Measurements from ENCODE around the gene NUP210L.

NUP210L gene

DNA sequence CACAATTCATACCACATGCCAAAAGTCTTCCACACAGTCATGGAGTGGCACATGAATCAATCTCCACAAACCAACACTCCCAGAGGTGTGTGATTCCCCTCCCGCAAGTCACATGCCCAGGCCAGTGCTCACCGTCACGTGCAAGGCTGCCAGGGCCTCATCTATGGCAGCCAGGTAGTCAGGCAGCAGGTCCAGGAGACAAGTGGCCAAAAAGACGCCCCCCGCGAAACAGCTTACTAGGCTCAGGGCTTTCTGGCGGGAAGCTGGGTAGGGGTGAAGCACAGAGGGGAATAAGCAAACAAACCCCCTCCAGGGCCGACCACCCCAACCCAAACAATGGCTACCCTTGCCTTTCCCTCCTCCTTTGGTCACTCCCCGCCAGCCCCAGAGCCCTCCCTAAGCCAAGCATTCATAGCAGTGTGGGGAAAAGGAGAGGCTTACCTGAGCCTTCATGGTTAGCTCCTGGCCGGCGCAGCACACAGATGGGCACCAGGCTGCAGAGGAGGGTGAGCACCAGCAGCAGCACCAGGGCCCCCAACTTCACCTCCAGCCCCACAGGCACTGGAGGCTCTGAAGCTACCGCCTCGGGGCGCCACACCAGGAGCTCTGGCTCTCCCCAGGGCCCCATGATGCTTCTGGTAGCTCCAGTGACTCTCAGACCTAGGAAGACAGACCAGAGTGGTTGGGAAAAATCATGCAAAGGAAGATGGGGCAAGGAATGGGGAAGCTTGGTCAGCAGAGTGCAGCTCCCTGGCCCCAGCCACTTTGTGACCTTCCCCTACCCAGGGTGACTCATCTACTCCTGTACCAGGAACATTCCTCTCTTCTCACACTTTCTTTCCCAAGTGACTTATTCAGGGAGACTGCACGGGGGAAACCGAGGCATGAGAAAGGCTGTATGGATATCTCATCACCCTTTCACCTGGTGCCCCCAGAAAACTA, 192.5 kb downstream of the NUP210L start:
- DNase-seq: no peak

- no peak for DNase-seq
Measured at GRCh38 chr1:153961421-153961820, 193.5 kb downstream of the NUP210L start.

DNA sequence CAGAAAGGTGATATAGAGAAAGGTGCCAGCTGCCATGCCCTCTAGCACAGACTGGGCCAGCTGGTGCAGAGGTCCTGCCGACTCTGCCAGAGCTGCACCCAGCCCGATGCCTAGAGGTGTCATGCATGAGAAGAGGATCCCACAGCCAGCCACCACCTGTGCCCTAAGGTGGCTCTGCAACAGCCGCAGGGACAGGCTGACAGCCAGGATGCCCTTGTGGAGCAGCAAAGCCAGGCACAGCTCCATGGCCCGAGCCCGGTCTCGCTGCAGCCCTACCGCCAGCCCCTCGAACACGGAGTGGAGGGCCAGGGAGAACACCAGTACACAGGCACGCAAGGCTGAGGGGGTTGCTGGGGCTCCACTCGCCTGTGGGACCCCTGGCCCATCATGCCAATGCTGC, 194.7 kb downstream of the NUP210L start:
- DNase-seq: no peak

GRCh38 chr1:153959454-153959853, 195.4 kb downstream of the NUP210L start:
- no peak for DNase-seq

- DNase-seq: no peak
Measured at GRCh38 chr1:153958961-153959260, 196.0 kb downstream of the NUP210L start.

- peak; percentile 74 for DNase-seq
Measured at GRCh38 chr1:153958111-153958960, 196.5 kb downstream of the NUP210L start, which contains the start of gene CRTC2. Gene CRTC2 (minus strand): TSS chr1:153958612. CDS start chr1:153958497, 115 bp downstream.

GRCh38 chr1:153957744-153958110, 197.1 kb downstream of the NUP210L start:
- DNase-seq: no peak

GRCh38 chr1:153956997-153957715, 197.7 kb downstream of the NUP210L start:
- no peak for DNase-seq

GRCh38 chr1:153954826-153955225, 200.0 kb downstream of the NUP210L start:
- no peak for DNase-seq

DNA sequence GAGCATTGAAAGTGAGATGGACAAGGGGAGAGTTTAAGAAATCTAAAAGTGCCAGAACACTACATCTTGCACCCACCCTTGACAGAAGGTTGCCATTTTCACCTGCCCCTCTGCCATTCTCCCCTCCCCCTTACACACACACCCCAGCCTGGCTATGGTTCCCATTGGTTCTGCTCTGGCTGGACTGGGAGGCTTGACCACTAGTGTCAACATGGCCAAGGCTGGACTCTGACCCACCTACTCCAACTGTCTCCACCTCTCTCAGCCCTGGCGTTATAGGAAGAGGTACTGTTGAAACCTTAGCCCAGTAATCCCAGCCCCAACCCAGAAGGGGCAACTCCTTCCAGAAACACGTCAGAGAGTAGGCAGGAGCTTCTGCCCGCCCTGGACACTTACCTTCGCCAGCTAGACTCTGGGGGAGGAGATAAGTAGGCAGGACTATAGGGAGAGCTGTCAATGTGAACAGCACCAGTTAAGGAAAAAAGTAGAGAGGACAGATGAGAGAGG, 201.0 kb downstream of the NUP210L start:
- no peak for DNase-seq

- DNase-seq: no peak
Measured at GRCh38 chr1:153951801-153952200, 203.1 kb downstream of the NUP210L start.

GRCh38 chr1:153951183-153951582, 203.7 kb downstream of the NUP210L start:
- DNase-seq: no peak

DNA sequence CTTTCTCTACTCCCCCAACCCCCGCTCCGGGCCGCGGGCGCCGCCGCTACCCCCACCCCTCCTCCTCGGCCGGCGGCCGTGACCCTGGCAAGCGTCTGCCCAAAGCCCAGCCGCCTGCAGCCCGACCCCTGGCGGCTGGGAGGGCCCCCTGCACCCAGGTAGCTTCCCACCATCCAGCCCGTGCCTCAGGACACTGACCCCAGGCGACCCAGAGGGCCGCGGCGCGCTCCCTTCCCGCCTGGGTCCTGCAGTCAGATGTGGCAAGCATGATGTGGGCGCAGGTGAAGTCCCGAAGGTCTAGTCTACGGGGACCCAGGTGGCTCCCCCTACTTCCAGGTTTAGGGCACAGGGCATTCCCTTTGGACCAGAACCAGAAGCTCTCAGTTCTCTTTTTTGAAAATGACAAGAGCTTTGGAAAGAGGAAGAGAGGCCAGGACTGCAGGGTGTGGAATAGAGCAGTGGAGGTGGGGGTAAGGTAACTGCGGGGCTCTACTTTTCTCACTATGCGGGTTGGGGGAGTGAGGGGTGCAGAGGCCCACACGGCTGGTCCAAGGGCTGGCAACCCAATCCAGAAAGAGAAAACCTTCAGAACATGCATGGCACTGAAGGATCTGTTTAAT, 208.1 kb downstream of the NUP210L start, which contains the start of gene DENND4B:
DENND4B (minus strand) TSS at position 97 of the 620 bp plus-strand sequence. CDS start 2,344 bp downstream, outside the sequence.
- DNase-seq: peak; percentile 65

- DNase-seq: peak; percentile 83
Measured at GRCh38 chr1:153945795-153946621, 208.9 kb downstream of the NUP210L start.

GRCh38 chr1:153945131-153945794, 209.6 kb downstream of the NUP210L start:
- DNase-seq: peak; percentile 71

DNA sequence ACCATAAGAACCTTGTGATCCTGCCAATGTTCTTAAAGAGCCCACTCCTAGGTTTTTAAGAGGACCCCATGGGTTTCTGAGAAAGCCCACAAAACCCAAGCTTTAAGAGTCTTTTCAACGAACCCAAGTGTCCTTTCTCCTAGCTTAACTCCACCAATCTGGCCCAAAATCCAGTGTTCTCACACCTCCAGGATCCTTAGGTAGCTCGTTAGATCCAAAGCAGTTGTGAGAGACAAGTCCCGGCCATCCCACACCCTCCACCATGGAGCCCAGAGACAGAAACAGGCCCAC, 210.1 kb downstream of the NUP210L start:
- no peak for DNase-seq

DNA sequence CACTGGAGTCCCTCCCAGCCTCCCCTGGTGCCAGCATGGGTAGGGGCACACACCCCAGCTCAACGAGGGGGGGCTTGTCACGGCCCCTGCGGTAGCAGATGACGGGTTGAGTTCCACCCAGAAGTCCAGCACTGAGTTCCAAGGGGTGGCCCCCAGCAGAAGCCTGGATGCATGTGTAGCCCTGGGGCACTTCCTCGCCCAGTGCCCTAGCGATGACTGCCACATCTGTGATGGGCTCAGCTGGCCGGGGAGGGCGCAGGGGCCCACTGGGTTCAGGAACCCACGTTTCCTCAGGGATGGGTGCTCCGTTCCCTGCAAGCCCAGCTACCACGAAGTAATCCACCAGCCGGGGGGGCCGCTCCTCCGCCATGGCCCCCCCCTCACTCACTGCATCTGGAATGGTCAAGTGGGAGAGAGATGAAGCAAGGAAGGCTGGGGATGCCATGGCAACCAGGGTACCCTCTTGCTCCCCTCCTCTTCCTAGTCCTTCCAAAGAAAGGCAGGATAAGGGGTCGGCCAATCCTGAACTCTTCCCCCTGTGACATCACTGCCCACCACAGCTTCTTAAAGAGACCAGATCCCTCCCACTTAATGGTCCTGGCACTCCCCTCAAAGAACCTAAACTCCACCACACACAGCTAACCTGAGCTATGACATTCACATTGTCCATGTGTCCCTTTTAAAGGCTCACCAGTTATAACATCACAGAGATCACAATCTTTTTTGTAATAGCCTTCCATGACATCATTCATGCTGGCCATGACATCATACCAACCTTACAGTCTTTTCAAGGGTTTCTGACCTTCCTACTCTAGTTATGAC, 210.7 kb downstream of the NUP210L start:
- no peak for DNase-seq

DNA sequence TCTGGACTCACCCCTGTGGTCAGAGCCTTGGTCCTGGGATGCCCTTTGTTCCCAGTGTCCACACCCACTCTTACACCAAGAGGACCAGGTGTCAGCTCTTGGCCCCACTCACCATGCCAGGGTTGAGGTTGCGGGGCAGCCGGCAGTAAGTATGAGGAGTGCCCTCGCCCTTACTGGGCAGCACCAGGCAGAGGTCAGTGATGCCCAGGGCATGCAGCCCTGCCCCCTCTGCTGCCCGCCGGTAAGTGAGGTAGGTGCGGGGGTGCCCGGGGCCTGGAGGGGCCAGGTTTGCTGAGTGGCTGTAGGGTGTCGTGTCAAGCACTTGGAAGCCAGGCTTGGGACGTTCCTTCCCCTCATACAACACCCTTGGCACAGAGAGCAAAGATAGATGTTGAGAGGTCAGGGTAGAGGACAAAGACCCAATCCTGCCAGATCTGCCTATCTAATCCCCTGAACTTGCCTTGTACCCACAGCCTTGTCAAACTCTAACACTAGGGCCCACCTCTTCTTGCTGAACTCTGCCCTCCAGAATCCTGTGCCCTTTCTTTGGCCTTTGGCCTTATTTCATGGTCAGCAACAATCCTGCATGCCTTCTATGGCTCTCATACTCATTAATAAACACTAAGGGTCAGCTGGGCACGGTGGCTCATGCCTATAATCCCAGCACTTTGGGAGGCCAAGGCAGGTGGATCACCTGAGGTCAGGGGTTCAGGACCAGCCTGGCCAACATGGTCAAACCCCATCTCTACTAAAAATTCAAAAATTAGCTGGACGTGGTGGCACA, 211.9 kb downstream of the NUP210L start:
- DNase-seq: no peak
